GM12878 (cell line): ENCODE data around the gene POLD2. TPM values are rescaled to one million over a fixed set of nuclear protein-coding genes. Genes with fewer than 3 reads are reported as not detected.

Experiments
- ATAC-seq: fragments of 200-7000 bp; cut with Tn5 transposase; 3 replicates; pipeline ENCODE4 v1.9.1; 2020; ENCODE audit warnings: mild to moderate bottlenecking, moderate library complexity
- BruUV-seq: library from RNA; stranded (reverse); fragments of 400-500 nt; replicated peaks from 2 replicates; lab custom pipeline; 2021; lab: Mats Ljungman, UMichigan
- CTCF ChIA-PET: fragments of 300-600 bp; sonication (Branson Sonifier 250); formaldehyde crosslinking; extraction: SDS; loops from one replicate; lab custom pipeline; 2021; ENCODE audit warnings: inconsistent platforms; lab: Yijun Ruan, JAX
- POLR2A ChIA-PET: fragments of 350-600 bp; formaldehyde crosslinking; extraction: SDS; loops from one replicate; lab custom pipeline; 2021; ENCODE audit warnings: inconsistent platforms; lab: Charles Lee
- RAD21 ChIA-PET: fragments of 300-600 bp; sonication (Branson Sonifier 250); formaldehyde crosslinking; loops from one replicate; lab custom pipeline; 2023; ENCODE audit warnings: antibody characterized with exemption; ENCODE audit not compliant: unreplicated experiment; lab: Charles Lee
- SMC1A ChIA-PET: fragments of 300-600 bp; sonication (Branson Sonifier 250); formaldehyde crosslinking; loops from one replicate; lab custom pipeline; 2023; ENCODE audit not compliant: unreplicated experiment, uncharacterized antibody; lab: Charles Lee
- DNase-seq: peaks from one replicate; pipeline ENCODE4 v3.0.0-alpha.2; 2011; ENCODE audit warnings: low read depth, low spot score
- FAIRE-seq: peaks from 3 replicates; lab custom pipeline; 2011; peaks lifted over from hg19 to GRCh38; lab: Jason Lieb, UNC
- H2AFZ ChIP-seq: 2 replicates; pipeline ENCODE4 v1.6.0; 2011; ENCODE audit warnings: low read depth, low read length, control low read depth; ENCODE audit not compliant: control insufficient read depth
- H3K27ac ChIP-seq: 2 replicates; pipeline ENCODE4 v1.5.1; 2011; ENCODE audit warnings: control low read depth; ENCODE audit not compliant: control insufficient read depth, insufficient read depth
- H3K27me3 ChIP-seq, 2 experiments: replicated peaks in 1 of 2; 2 replicates each; pipeline versions ENCODE4 v1.6.0 to v1.6.1; 2011; ENCODE audit warnings: low read length in 1 of 2; ENCODE audit not compliant: control insufficient read depth in 2 of 2, insufficient read depth in 2 of 2
- H3K36me3 ChIP-seq, 2 experiments: 2 replicates each; pipeline ENCODE4 v1.5.1; 2011; ENCODE audit warnings: low read length in 1 of 2; ENCODE audit not compliant: control insufficient read depth in 2 of 2, insufficient read depth in 2 of 2
- H3K4me1 ChIP-seq: 2 replicates; pipeline ENCODE4 v1.6.1; 2011; ENCODE audit warnings: mild to moderate bottlenecking, low read length, moderate library complexity, mixed read lengths; ENCODE audit not compliant: control insufficient read depth, insufficient read depth
- H3K4me2 ChIP-seq: 2 replicates; pipeline ENCODE4 v1.6.0; 2011; ENCODE audit warnings: control low read depth; ENCODE audit not compliant: control insufficient read depth, insufficient read depth
- H3K4me3 ChIP-seq: fragments of 200-600 bp; sonication (generic); 2 replicates; pipeline ENCODE4 v1.5.1; 2016
- H3K79me2 ChIP-seq: 2 replicates; pipeline ENCODE4 v1.6.0; 2011; ENCODE audit warnings: low read length; ENCODE audit not compliant: control insufficient read depth, insufficient read depth
- H3K9ac ChIP-seq: 2 replicates; pipeline ENCODE4 v1.8.0; 2011; ENCODE audit warnings: low read length, control low read depth, mixed read lengths; ENCODE audit not compliant: control insufficient read depth, insufficient read depth
- H3K9me3 ChIP-seq: replicated peaks from 3 replicates; pipeline ENCODE4 v1.5.1; 2011; ENCODE audit warnings: mild to moderate bottlenecking, low read length; ENCODE audit not compliant: control insufficient read depth, insufficient read depth
- H4K20me1 ChIP-seq: 2 replicates; pipeline ENCODE4 v1.6.0; 2011; ENCODE audit not compliant: control insufficient read depth, insufficient read depth
- ASH2L ChIP-seq: fragments of 300-600, 200-600 bp; sonication (generic); IDR thresholded peaks from 2 replicates; pipeline ENCODE4 v1.6.1; 2017; ENCODE audit warnings: low read depth, mild to moderate bottlenecking, borderline replicate concordance
- EED ChIP-seq: sonication (generic); IDR thresholded peaks from 2 replicates; pipeline ENCODE4 v1.6.1; 2016; ENCODE audit warnings: antibody characterized with exemption, low read depth
- EP300 ChIP-seq, 2 experiments: fragments of 150-350 bp in 1 of 2; IDR thresholded peaks; 2 replicates each; pipeline ENCODE4 v1.6.1; 2011 to 2012; ENCODE audit warnings: low read depth in 2 of 2, low read length in 2 of 2, borderline replicate concordance in 1 of 2, improper control_type of control experiment in 1 of 2, inconsistent platforms in 1 of 2; ENCODE audit not compliant: control insufficient read depth in 1 of 2
- JUND ChIP-seq: IDR thresholded peaks from 2 replicates; pipeline ENCODE4 v1.6.1; 2012; ENCODE audit warnings: low read depth, mild to moderate bottlenecking, low read length, improper control_type of control experiment, moderate library complexity
- RAD51 ChIP-seq: fragments of 450-650 bp; IDR thresholded peaks from 2 replicates; pipeline ENCODE4 v1.6.1; 2016; ENCODE audit warnings: moderate library complexity, mild to moderate bottlenecking, inconsistent platforms
- RCOR1 ChIP-seq: conservative IDR thresholded peaks from 2 replicates; pipeline ENCODE4 v1.6.1; 2012; ENCODE audit warnings: low read depth, low read length, improper control_type of control experiment
- RUNX3 ChIP-seq: IDR thresholded peaks from 2 replicates; pipeline ENCODE4 v1.6.1; 2012; ENCODE audit warnings: low read length, inconsistent platforms
- STAT3 ChIP-seq: IDR thresholded peaks from 2 replicates; pipeline ENCODE4 v1.6.1; 2011; ENCODE audit warnings: low read depth, low read length, improper control_type of control experiment
- SUPT20H ChIP-seq: IDR thresholded peaks from 2 replicates; pipeline ENCODE4 v1.6.1; 2011; ENCODE audit warnings: low read depth, mild to moderate bottlenecking, low read length, moderate library complexity, borderline replicate concordance; ENCODE audit not compliant: control insufficient read depth
- ZNF274 ChIP-seq: IDR thresholded peaks from one replicate; pipeline ENCODE4 v1.8.0; 2011; ENCODE audit not compliant: insufficient read length, insufficient read depth
- ZNF384 ChIP-seq: IDR thresholded peaks from 2 replicates; pipeline ENCODE4 v1.6.1; 2012; ENCODE audit warnings: low read depth, mild to moderate bottlenecking, low read length, improper control_type of control experiment, borderline replicate concordance
- WGBS: methylation state at CpG from one replicate; pipeline ENCODE4 v1.1.6; 2016; ENCODE audit warnings: low lambda C conversion rate; ENCODE audit not compliant: insufficient replicate concordance, insufficient coverage; ENCODE audit errors: missing lambda C conversion rate; 5-methylcytosine and 5-hydroxymethylcytosine counted together
- in situ Hi-C: fragments of 300-500 bp; cut with MboI; formaldehyde crosslinking; loops from 9 replicates; pipeline ENCODE4 v1.14.3; 2018; ENCODE audit warnings: mixed read lengths
- intact Hi-C: fragments of 100-400 bp; cut with micrococcal nuclease; formaldehyde crosslinking; loops from one replicate; pipeline ENCODE4 v1.14.2; 2022; ENCODE audit not compliant: unreplicated experiment
- polyA plus RNA-seq, 11 experiments: library from polyadenylated mRNA; depleted of rRNA in 4 of 11; unstranded in 6 of 11; stranded (reverse) in 5 of 11; fragments of >200 nt; fragmentation: Nextera tagmentation in 4 of 11; fragmentation: Illumina TruSeq in 1 of 11; extraction: Ambion mirVana in 4 of 11; extraction: Trizol in 1 of 11; gene quantifications; 1 replicate in 1 of 11; 2 replicates in 10 of 11; pipeline versions ENCODE4 v1.2.1 to v1.2.3, GENCODE V29; 2011 to 2016; ENCODE audit warnings: inconsistent platforms in 2 of 11, missing spikeins in 2 of 11, low read depth in 1 of 11
- total RNA-seq, 4 experiments: library from RNA; depleted of rRNA in 3 of 4; stranded (reverse); fragments of >200 nt in 3 of 4; fragmentation: Illumina TruSeq in 1 of 4; extraction: Trizol in 1 of 4; gene quantifications; 2 replicates each; pipeline versions ENCODE4 v1.2.1 to v1.2.3, GENCODE V29; 2013 to 2021
- TF ChIP-seq, protein P1 (sequence below): IDR thresholded peaks from 2 replicates; pipeline ENCODE4 v1.6.1; 2011; ENCODE audit warnings: mild to moderate bottlenecking, low read depth, low read length, moderate library complexity; ENCODE audit not compliant: insufficient replicate concordance
- TF ChIP-seq, protein P2 (sequence below): IDR thresholded peaks from 2 replicates; pipeline ENCODE4 v1.6.1; 2012; ENCODE audit warnings: low read depth, low read length, improper control_type of control experiment

Gene POLD2
- total and polyA plus RNA-seq, 10 of the 15 experiments (the other 5 are each of a cell fraction or from before 2014, with no cell fraction given), result 19.1 to 287 (median 169) TPM

DNA sequence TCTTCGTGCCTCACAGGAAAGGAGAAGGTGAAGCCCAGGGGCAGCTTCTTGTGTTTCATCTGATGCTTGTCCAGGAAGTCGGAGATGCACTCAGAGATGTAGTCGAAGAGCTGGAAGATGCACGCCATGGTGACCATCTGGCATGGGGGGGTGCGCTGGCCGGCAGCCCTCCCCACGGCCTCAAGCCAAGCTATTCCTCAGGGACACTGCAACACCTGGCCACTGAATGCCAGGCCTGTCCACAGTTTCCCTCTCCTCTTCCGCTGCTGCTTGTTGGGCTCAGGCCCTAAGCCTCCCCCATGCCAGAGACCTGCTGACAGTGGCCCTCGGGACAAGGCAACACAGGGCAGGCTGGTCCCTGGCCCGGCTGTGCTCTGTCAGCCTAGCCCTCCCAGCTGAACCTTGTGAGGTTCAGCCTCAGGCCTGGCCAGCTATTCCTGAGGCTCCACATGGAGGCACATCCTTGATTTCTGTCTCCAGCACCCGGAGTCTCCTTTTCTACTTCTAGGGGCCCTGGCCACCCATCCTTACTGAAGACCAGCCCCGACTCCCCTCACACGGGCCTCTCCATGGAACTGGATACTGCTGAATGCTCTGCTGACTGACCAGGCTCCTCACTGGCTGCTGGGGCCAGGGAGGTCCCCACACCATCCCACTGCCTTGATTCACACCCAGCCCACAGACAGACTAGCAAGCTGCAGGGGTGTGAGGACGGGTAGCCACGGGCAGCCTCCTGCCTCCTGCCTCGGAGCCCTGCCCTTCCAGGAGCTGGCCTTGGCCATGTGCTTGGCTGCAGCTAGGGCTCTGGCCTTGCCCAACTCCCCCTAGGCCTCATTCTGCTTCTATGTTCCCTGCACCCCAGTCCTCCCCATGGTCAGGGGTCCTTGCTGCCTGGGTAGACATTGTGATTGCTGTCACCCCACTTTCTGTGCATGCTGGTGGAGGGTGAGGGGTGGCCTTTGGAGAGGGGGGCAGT lies 27.9 kb upstream of the POLD2 start:
- peaks cover 5% of the 10 kb centered on the region for H3K4me1 ChIP-seq
- DNase-seq, result no peak
- no peak overlapping the region for H3K27ac ChIP-seq
- in situ Hi-C loops, result no loop called here
- TF ChIP-seq EED (no peak), RCOR1 (no peak), EP300 (IDR thresholded peaks at IDR 0.05; ENCODE audit: borderline replicate concordance in 1 of 2, control insufficient read depth in 1 of 2, low read depth in 2 of 2, low read length in 2 of 2) (no peak)
- ChIA-PET CTCF (interaction anchor here (0.9 to 1.3 kb wide), 3 partner anchors 14 to 305 kb away, joined by 3 read pairs; no protein-coding TSS in a partner anchor), RAD21 (interaction anchor here (0.9 kb wide), 1 partner anchor 14 kb away, joined by 3 read pairs; no protein-coding TSS in a partner anchor), SMC1A (no interaction called here), POLR2A (no interaction called here)
- no peak for FAIRE-seq
- no peak overlapping the region for H3K4me3 ChIP-seq
- no peaks in the 10 kb centered on the region for H3K9me3 ChIP-seq
- 51% methylated on average over 16 of the region's 16 CpGs for WGBS
- BruUV-seq, result no TSS peak
- no peaks in the 10 kb centered on the region for H4K20me1 ChIP-seq
- no peak overlapping the region for H3K9ac ChIP-seq
- H3K4me2 ChIP-seq, result no peak overlapping the region
- H2AFZ ChIP-seq, result no peak overlapping the region
- intact Hi-C loops, result loop anchor here (5.0 kb wide), 1 partner anchor 41 kb away; no protein-coding TSS in a partner anchor
- H3K79me2 ChIP-seq, result no peaks in the 10 kb centered on the region
- no peaks in the 10 kb centered on the region; a peak in 2 of 4 replicates for H3K27me3 ChIP-seq
- no peak for ATAC-seq
- H3K36me3 ChIP-seq, result no peaks in the 10 kb centered on the region

DNA sequence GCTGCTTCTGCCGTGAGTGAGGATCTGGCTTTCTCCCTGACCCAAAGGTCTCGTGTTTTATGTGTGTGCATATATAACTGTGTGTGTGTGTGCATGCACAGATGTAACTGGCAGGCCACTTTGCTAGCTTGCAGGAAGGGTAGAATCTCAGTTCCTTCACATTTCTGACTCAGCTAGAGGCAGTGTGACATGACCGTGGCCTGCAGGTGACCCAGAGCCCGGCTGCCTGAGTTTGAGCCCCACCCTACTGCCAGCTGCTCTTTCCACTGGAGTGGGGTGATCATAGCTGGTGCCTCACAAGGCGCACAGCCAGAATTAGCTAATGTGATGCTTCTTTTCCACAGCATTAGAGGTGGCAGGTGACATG lies 27.1 kb upstream of the POLD2 start:
- Histone ChIP-seq H3K4me3 (no peak overlapping the region), H3K79me2 (no peaks in the 10 kb centered on the region), H3K9ac (no peak overlapping the region), H2AFZ (no peak overlapping the region; the same call in 1 of the 2 replicates), H3K4me2 (0 out of 2 replicates have a peak overlapping the region, but pooled peaks have one; percentile 17), H3K27ac (no peak overlapping the region), H3K4me1 (peaks cover 5% of the 10 kb centered on the region), H4K20me1 (no peaks in the 10 kb centered on the region), H3K36me3 (no peaks in the 10 kb centered on the region), H3K9me3 (no peaks in the 10 kb centered on the region), H3K27me3 (no peaks in the 10 kb centered on the region; a peak in 2 of 4 replicates)
- intact Hi-C loops (loop anchor here (5.0 kb wide), 1 partner anchor 42 kb away; no protein-coding TSS in a partner anchor), in situ Hi-C loops (no loop called here)
- ChIA-PET POLR2A (no interaction called here), RAD21 (interaction anchor here (0.9 kb wide), 1 partner anchor 13 kb away, joined by 3 read pairs; no protein-coding TSS in a partner anchor), CTCF (interaction anchor here (0.9 to 1.3 kb wide), 3 partner anchors 13 to 305 kb away, joined by 3 read pairs; no protein-coding TSS in a partner anchor), SMC1A (no interaction called here)
- ATAC-seq (peak; percentile 78), DNase-seq (peak; percentile 23), FAIRE-seq (peak; percentile 52)
- no TSS peak for BruUV-seq
- 22% methylated on average over 5 of the region's 5 CpGs for WGBS
- TF ChIP-seq STAT3 (no peak), JUND (no peak), RUNX3 (no peak), ASH2L (no peak), ZNF384 (no peak), RAD51 (no peak), ZNF274 (no peak), SUPT20H (no peak)
- TF ChIP-seq, protein P1, sequence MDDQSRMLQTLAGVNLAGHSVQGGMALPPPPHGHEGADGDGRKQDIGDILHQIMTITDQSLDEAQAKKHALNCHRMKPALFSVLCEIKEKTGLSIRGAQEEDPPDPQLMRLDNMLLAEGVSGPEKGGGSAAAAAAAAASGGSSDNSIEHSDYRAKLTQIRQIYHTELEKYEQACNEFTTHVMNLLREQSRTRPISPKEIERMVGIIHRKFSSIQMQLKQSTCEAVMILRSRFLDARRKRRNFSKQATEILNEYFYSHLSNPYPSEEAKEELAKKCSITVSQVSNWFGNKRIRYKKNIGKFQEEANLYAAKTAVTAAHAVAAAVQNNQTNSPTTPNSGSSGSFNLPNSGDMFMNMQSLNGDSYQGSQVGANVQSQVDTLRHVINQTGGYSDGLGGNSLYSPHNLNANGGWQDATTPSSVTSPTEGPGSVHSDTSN, result no peak
- TF ChIP-seq, protein P2, sequence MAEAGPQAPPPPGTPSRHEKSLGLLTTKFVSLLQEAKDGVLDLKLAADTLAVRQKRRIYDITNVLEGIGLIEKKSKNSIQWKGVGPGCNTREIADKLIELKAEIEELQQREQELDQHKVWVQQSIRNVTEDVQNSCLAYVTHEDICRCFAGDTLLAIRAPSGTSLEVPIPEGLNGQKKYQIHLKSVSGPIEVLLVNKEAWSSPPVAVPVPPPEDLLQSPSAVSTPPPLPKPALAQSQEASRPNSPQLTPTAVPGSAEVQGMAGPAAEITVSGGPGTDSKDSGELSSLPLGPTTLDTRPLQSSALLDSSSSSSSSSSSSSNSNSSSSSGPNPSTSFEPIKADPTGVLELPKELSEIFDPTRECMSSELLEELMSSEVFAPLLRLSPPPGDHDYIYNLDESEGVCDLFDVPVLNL, result no peak
